Measurements from ENCODE around the gene OR10V1. TPM values are rescaled to one million over a fixed set of nuclear protein-coding genes. Genes with fewer than 3 reads are reported as not detected.
"Not testable (repeated sequence)": the region's sequence is repeated elsewhere in the genome, so short reads cannot be mapped to it uniquely, and the experiment has no call there.

The OR10V1 gene
- total RNA-seq, 1 experiment from 2014 or later = not detected

DNA sequence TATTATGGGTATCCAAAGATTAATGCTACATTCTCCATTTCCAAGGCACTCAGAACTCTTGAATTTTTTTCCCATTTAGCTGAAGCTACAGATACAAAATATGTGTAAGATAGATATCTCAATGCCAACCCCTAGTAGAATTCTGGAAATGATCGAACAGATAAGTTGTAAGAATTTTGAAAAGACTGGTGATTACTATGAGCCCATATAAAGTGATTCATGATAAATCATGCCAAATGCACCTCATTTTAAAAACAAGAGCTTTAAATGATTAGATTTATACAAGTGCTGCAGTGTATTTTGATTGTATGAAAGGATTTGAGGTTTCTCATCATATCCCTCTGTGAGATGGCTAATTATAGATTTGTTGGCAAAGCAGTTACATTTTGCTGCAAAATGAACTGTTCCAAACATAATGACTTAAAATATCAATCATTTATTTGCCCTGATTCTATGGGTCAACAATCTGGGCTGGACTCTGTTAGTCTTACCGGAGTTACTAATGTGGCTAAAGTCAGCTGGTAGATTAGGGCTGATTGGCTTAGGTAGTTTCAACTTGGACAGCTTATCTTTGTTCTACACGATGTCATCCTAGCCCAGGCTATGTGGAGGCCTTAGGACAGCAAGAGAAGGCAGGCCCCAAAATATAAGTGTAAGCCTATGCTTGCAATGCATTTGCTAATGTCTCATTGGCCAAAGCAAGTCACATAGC lies 3.4 kb downstream of the OR10V1 start:
- DNase-seq (ENCODE audit: low read depth) = peak; percentile 9

DNA sequence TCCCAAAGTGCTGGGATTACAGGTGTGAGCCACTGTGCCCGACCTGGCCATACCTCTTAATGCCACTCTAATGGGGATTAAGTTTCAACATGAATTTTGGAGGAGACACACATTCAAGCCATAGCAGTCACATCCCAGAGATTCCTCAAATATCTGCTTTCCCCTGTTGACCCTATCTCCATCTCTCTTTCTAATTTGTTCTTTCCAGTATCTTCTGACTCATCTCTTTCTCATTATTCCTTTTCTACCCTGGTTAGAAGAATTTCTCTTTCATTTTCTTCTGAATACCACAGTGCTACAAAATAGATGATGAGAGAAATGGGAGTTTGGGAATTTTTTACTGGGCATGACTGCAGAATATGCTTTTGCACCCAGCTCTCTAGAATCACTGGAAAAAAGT lies 5.1 kb downstream of the OR10V1 start:
- DNase-seq (ENCODE audit: low read depth) = peak; percentile 26

DNA sequence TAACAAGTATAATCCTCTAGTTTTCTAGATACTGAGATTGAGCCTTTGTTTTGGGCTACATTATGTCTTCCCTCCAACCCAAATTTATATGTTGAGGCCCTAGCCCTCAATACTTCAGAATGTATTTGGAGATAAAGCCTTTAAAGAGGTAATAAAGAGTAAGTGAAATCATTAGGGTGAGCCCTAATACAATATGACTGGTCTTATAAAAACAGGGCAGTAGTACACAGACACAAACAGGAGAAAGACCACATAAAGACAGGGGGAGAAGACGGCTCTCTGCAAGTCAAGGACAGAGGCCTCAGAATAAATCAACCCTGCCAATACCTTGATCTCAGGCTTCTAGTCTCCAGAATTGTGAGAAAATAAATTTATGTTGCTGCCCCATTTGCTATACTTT lies 6.3 kb downstream of the OR10V1 start:
- DNase-seq (ENCODE audit: low read depth) = no peak

DNA sequence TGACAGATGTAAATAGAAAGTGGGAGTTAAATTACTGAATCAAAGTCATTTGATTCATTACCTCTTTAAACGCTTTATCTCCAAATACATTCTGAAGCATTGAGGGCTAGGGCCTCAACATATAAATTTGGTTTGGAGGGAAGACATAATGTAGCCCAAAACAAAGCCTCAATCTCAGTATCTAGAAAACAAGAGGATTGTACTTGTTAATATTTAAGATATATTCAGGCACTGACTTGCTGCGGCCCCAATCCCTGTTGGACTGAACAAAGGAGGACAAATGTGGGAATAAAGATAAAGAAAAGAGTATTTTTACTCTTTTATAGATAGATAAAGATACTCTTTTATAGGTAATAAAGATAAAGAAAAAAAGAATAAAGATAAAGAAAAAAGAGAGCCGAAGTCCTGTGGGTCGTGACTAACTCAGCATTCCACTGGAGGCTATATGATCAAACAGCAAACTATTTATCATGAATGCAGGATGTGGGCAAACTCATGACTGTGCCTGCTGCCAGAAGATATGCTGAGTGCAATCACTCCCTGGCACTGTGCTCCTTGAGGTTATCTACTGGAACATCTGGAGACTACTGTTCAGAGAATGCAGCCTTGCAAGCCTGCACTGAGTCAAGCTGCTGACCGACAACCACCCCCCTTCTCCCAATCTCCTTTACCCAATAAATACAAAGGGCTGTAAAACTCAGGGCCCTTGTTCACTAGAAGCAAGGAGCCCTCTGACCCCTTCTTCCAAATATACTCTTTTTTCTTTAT lies 6.9 kb downstream of the OR10V1 start:
- peak; percentile 93 for DNase-seq (ENCODE audit: low read depth)

GRCh38 chr11:59705294-59705693 lies 8.4 kb downstream of the OR10V1 start:
- no peak for DNase-seq (ENCODE audit: low read depth)

DNA sequence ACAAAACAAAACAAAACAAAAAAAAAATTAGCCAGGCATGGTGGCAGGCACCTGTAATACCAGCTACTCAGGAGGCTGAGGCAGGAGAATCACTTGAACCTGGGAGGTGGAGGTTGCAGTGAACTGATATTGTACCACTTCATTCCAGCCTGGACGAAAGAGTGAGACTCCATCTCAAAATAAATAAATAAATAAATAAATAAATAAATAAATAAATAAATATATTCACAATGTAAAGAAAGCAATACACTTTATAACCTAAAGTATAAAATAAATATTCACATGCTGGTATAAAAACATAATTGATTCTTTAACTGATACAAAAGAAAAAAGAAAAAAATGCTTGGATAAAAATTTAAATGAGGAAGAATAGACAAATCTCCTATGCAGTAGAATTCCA lies 10.1 kb downstream of the OR10V1 start:
- not testable (repeated sequence) for DNase-seq (ENCODE audit: low read depth)

DNA sequence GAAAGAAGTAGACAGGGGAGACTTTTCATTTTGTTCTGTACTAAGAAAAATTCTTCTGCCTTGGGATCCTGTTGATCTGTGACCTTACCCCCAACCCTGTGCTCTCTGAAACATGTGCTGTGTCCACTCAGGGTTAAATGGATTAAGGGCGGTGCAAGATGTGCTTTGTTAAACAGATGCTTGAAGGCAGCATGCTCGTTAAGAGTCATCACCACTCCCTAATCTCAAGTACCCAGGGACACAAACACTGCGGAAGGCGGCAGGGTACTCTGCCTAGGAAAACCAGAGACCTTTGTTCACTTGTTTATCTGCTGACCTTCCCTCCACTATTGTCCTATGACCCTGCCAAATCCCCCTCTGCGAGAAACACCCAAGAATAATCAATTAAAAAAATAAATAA lies 13.5 kb downstream of the OR10V1 start:
- not testable (repeated sequence) for DNase-seq (ENCODE audit: low read depth)

DNA sequence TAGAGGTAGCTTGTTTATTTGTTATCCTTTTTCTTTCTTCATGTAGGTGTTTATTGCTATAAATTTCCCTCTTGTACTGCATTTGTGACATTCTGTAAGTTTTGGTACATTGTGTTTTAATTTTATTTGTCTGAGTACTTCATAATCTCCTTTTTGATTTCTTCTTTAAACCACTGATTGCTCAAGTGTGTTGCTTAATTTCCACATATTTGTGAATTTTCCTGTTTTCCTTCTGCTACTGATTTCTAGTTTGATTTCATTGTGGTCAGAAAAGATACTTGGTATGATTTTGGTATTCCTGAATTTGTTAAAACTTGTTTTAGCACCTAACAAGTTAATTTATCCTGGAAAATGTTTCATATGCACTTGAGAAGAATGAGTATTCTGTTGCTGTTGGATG lies 15.1 kb downstream of the OR10V1 start:
- no peak for DNase-seq (ENCODE audit: low read depth)

GRCh38 chr11:59692915-59693314 lies 20.7 kb downstream of the OR10V1 start:
- no peak for DNase-seq (ENCODE audit: low read depth)

GRCh38 chr11:59691156-59691555 lies 22.5 kb downstream of the OR10V1 start:
- no peak for DNase-seq (ENCODE audit: low read depth)

GRCh38 chr11:59689015-59689414 lies 24.6 kb downstream of the OR10V1 start:
- DNase-seq (ENCODE audit: low read depth) = no peak

GRCh38 chr11:59681260-59681725 lies 32.4 kb downstream of the OR10V1 start:
- not testable (repeated sequence) for DNase-seq (ENCODE audit: low read depth)

DNA sequence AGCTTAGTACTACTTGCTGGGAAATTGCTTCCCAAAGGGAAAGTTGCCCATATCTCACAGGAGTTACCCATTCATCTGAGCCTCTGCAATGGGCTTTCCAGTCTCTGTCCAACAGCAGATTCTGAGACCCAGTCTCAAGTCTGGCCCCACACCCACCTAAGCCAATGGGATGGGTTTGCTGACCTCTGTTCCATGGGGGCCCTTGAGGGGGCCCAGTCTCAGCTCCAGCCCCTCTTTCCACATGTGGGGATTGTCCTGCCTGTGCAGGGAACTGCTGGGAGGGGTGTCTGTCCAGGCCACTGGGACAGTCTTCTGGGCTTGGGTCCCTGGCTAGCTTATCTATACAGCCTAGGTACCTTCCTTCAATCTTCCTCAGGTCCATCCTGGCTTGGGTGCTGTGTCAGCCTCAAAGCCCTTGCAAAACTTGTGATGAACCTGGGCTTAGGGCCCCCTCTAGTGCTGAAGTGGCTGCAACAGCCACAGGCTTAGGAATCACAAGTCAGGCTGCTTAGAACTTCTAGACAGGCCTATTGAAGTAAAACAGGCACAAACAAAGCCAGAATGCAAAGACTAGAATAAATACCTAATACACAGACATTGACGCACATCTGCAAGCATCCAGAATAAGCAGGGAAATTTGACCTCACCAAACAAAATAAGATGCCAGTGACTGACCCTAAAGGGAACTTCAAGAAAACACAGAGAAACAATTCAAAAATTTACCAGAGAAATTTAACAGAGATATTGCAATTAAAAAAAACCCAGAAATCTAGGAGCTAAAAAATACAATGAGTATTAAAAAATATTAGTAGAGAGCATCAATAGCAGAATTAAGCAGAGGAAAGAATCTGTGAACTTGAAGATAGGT lies 33.1 kb downstream of the OR10V1 start:
- peak; percentile 71 for DNase-seq (ENCODE audit: low read depth)

DNA sequence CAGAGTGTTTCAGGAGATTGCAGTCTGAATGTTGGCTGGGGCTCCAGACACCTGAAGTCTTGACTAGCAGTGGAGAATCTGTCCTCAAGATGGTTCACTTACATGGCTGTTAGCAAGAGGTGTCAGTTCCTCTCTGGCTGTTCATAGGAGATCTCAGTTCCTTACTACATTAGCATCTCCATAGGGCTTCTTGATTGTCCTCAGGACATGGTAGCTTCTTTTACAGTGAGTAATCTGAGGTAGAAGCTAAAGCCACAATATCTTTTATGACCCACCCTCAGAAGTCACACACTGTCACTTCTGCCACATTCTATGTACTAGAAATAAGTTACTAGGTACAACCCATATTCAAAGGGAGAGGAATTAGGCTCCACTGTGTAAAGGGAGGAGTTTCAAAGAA lies 34.3 kb downstream of the OR10V1 start:
- DNase-seq (ENCODE audit: low read depth) = no peak

DNA sequence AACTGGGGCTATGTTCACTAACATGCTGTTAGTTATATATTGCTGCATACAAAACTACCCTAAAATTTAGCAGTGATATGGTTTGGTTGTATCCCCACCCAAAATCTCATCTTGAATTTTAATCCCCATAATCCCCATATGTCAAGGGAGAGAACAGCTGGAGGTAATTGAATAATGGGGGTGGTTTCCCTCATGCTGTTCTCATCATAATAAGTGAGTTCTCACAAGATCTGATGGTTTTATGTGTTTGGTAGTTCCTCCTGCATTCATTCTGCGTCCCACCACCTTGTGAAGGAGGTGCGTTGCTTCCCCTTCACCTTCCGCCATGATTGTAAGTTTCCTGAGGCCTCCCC lies 34.9 kb downstream of the OR10V1 start:
- DNase-seq (ENCODE audit: low read depth) = no peak

GRCh38 chr11:59678118-59678812 lies 35.4 kb downstream of the OR10V1 start:
- DNase-seq (ENCODE audit: low read depth) = peak; percentile 23

- no peak for DNase-seq (ENCODE audit: low read depth)
Measured at GRCh38 chr11:59676205-59676604, 37.4 kb downstream of the OR10V1 start.

DNA sequence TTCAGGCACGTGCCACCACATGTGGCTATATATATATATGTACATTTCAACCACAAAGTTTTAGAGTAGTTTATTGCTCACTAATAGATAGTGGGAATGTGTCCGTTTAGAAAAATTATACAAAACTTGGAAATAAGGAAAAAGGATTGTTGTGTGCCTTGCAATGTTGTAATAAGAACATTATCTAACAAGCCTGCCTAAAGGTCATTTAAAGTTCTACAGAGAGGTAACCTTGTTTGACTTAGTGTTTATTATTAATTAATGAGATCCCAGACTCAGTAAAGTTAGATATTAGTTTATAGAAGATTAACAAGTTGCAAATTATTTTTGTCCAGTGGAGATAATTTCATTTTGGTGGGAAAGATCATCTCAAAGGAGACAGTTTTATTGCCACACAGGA lies 39.4 kb downstream of the OR10V1 start:
- DNase-seq (ENCODE audit: low read depth) = no peak

DNA sequence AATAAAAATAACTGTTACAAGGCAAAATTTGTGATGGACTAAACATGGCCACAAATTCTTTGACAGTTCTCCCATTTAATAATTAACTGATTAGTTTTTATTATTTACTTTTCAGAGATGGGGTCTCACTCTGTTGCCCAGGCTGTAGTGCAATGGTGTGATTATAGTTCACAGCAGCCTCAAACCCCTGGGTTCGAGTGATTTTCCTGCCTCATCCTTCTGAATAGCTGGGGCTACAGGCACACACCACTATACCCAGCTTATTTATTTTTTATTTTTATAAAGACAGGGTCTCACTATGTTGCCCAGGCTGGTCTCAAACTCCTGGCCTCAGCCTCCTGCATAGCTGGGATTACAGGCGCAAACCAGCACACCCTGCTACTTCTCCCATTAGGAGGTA lies 40.4 kb downstream of the OR10V1 start:
- DNase-seq (ENCODE audit: low read depth) = no peak

- no peak for DNase-seq (ENCODE audit: low read depth)
Measured at GRCh38 chr11:59671471-59671870, 42.2 kb downstream of the OR10V1 start.

- no peak for DNase-seq (ENCODE audit: low read depth)
Measured at GRCh38 chr11:59669611-59670009, 44.0 kb downstream of the OR10V1 start.

Measured in LHCN-M2 (cell line).